Suprapubic skin (tissue), 3 donors: ENCODE results near the gene DMRTC1.
"Not testable (repeated sequence)": the region's sequence is repeated elsewhere in the genome, so short reads cannot be mapped to it uniquely, and the experiment has no call there.

Source experiments
- POLR2A ChIP-seq, 2 donors: fragments of 450-650 bp; IDR thresholded peaks; one replicate each; pipeline ENCODE4 v1.6.1; 2017; ENCODE audit warnings: antibody characterized with exemption in 2 of 2, mild to moderate bottlenecking in 2 of 2, moderate library complexity in 2 of 2
- TF ChIP-seq, protein P1 (sequence below), 2 donors: fragments of 200-600 bp in 1 of 2; fragments of 450-650 bp in 1 of 2; sonication (generic) in 1 of 2; IDR thresholded peaks; one replicate each; pipeline ENCODE4 v1.5.1; 2016 to 2019; ENCODE audit warnings: antibody characterized with exemption in 2 of 2, mild to moderate bottlenecking in 1 of 2, moderate library complexity in 1 of 2

DNA sequence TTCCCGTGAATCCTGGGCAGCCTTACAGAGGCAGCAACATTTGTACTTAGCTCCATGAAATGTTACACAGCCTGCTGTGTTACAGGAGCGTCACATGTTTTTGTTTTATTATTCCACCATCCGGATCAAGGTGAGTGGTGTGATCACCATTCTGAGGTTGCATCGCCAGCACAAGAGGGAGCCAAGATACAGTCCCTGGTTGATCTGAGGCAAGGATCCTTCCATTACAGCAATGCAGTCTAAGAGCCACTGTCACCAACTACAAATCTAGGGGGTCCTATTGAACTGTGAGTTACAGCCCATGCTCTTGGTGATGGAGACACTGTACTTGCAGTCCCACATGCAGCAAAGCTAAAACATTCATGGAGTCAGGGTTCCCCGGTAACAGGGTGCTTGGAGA lies 27.5 kb downstream of the DMRTC1 start:
- TF ChIP-seq, protein P1, sequence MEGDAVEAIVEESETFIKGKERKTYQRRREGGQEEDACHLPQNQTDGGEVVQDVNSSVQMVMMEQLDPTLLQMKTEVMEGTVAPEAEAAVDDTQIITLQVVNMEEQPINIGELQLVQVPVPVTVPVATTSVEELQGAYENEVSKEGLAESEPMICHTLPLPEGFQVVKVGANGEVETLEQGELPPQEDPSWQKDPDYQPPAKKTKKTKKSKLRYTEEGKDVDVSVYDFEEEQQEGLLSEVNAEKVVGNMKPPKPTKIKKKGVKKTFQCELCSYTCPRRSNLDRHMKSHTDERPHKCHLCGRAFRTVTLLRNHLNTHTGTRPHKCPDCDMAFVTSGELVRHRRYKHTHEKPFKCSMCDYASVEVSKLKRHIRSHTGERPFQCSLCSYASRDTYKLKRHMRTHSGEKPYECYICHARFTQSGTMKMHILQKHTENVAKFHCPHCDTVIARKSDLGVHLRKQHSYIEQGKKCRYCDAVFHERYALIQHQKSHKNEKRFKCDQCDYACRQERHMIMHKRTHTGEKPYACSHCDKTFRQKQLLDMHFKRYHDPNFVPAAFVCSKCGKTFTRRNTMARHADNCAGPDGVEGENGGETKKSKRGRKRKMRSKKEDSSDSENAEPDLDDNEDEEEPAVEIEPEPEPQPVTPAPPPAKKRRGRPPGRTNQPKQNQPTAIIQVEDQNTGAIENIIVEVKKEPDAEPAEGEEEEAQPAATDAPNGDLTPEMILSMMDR (IDR thresholded peaks at IDR 0.05): not testable (repeated sequence)
- TF ChIP-seq POLR2A (IDR thresholded peaks at IDR 0.05): not testable (repeated sequence)
